Activated T-cell treated with anti-CD3 and anti-CD28 coated beads, Interleukin-2, amount 50 U/mL, for 4 hours (primary cell): ENCODE data around the gene USP13. TPM values are rescaled to one million over a fixed set of nuclear protein-coding genes. Genes with fewer than 3 reads are reported as not detected.

ENCODE experiments used
- ATAC-seq, 2 donors: fragments of 200-7000 bp; cut with Tn5 transposase; one replicate each; pipeline ENCODE4 v1.10.0; 2021
- DNase-seq: peaks from one replicate; pipeline ENCODE4 v3.0.0-alpha.2; 2020
- H3K27me3 Mint-ChIP-seq: one replicate; pipeline ENCODE4 v1.8.0; 2021; ENCODE audit warnings: low read depth, mixed read lengths
- H3K36me3 Mint-ChIP-seq: one replicate; pipeline ENCODE4 v1.8.0; 2022; ENCODE audit warnings: mixed read lengths; ENCODE audit not compliant: insufficient read depth
- H3K4me1 Mint-ChIP-seq: one replicate; pipeline ENCODE4 v1.8.0; 2021; ENCODE audit warnings: low read depth, mixed read lengths
- H3K4me3 Mint-ChIP-seq: one replicate; pipeline ENCODE4 v1.8.0; 2021; ENCODE audit warnings: mild to moderate bottlenecking, moderate library complexity, mixed read lengths
- H3K9me3 Mint-ChIP-seq: one replicate; pipeline ENCODE4 v1.8.0; 2021; ENCODE audit warnings: mixed read lengths
- total RNA-seq, 3 donors: library from RNA; stranded (reverse); gene quantifications; one replicate each; pipeline ENCODE4 v1.2.1, GENCODE V29; 2021

The USP13 gene
- total RNA-seq, 3 donors from 2014 or later: 6.6 to 9.7 (median 9.1) TPM

- H3K9me3 Mint-ChIP-seq: no peaks in the 10 kb centered on the region
- no peaks in the 10 kb centered on the region for H3K4me1 Mint-ChIP-seq
- H3K36me3 Mint-ChIP-seq: no peaks in the 10 kb centered on the region
- no peak for ATAC-seq
- H3K27me3 Mint-ChIP-seq: peaks cover 4% of the 10 kb centered on the region
- no peak for DNase-seq
- no peak overlapping the region for H3K4me3 Mint-ChIP-seq
These were observed 180.5 kb downstream of the USP13 start for GRCh38 chr3:179833294-179833693.

- Mint-ChIP-seq H3K4me1 (no peaks in the 10 kb centered on the region), H3K9me3 (no peaks in the 10 kb centered on the region), H3K4me3 (no peak overlapping the region), H3K36me3 (no peaks in the 10 kb centered on the region), H3K27me3 (peaks cover 3% of the 10 kb centered on the region)
- DNase-seq (no peak), ATAC-seq (no peak)
These were observed 184.5 kb downstream of the USP13 start for GRCh38 chr3:179837374-179837773.

Other genes starting within 250 kb of the USP13 start
- 1 to 10 TPM in 1 of 3 donors, under 1 TPM in 2; 0.58 to 1.1 (median 0.63) TPM for gene GNB4, start 201.6 kb upstream of the USP13 start, total RNA-seq
- 10 to 100 TPM; 86.7 to 96.8 (median 92.3) TPM for gene ACTL6A, start 90.1 kb upstream of the USP13 start, total RNA-seq
- 10 to 100 TPM; 77.2 to 86.9 (median 82.6) TPM for gene MRPL47, start 48.4 kb upstream of the USP13 start, total RNA-seq
- gene NDUFB5, start 48.2 kb upstream of the USP13 start, total RNA-seq: 10 to 100 TPM; 76.3 to 77.9 (median 77.3) TPM